ENCODE results near the gene VAV2.
"Not testable (repeated sequence)": the region's sequence is repeated elsewhere in the genome, so short reads cannot be mapped to it uniquely, and the experiment has no call there.

VAV2 gene

GRCh38 chr9:133768859-133769510, 223.1 kb downstream of the VAV2 start:
- in situ Hi-C loops (cut with MboI; ENCODE audit: low sequenced_read_pairs, unreplicated experiment): no loop called here
- no peak for DNase-seq (ENCODE audit: low spot score)
- TF ChIP-seq, protein P1, sequence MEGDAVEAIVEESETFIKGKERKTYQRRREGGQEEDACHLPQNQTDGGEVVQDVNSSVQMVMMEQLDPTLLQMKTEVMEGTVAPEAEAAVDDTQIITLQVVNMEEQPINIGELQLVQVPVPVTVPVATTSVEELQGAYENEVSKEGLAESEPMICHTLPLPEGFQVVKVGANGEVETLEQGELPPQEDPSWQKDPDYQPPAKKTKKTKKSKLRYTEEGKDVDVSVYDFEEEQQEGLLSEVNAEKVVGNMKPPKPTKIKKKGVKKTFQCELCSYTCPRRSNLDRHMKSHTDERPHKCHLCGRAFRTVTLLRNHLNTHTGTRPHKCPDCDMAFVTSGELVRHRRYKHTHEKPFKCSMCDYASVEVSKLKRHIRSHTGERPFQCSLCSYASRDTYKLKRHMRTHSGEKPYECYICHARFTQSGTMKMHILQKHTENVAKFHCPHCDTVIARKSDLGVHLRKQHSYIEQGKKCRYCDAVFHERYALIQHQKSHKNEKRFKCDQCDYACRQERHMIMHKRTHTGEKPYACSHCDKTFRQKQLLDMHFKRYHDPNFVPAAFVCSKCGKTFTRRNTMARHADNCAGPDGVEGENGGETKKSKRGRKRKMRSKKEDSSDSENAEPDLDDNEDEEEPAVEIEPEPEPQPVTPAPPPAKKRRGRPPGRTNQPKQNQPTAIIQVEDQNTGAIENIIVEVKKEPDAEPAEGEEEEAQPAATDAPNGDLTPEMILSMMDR (IDR thresholded peaks at IDR 0.05; ENCODE audit: borderline replicate concordance, control extremely low read depth, extremely low read depth, insufficient read depth, missing control alignments): no peak

GRCh38 chr9:133768371-133768858, 223.7 kb downstream of the VAV2 start:
- in situ Hi-C loops (cut with MboI; ENCODE audit: low sequenced_read_pairs, unreplicated experiment): no loop called here
- DNase-seq (ENCODE audit: low spot score): no peak
- TF ChIP-seq, protein P1 (IDR thresholded peaks at IDR 0.05; ENCODE audit: borderline replicate concordance, control extremely low read depth, extremely low read depth, insufficient read depth, missing control alignments): no peak

DNA sequence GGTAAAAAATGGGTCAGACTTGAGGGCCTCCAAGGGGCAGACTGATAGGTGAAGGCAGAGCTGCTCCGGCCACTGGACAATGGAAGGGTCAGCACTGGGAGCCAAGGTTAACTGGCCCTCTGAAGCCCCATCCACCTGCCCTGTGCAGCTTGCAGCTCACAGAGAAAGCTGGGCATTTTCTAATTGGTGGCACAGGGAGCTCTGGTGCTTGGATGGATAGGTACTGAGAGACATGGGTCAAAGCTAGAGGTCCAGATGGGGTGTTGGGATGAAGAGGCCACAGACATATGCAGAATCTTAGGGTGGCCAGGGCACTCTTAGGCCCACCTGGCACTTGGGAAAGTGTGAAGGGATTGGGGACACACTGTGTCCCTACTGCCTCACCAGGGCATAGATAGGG, 224.5 kb downstream of the VAV2 start:
- in situ Hi-C loops (cut with MboI; ENCODE audit: low sequenced_read_pairs, unreplicated experiment): no loop called here
- TF ChIP-seq, protein P1 (IDR thresholded peaks at IDR 0.05; ENCODE audit: borderline replicate concordance, control extremely low read depth, extremely low read depth, insufficient read depth, missing control alignments): no peak
- no peak for DNase-seq (ENCODE audit: low spot score)

GRCh38 chr9:133767008-133767407, 225.1 kb downstream of the VAV2 start:
- TF ChIP-seq, protein P1 (IDR thresholded peaks at IDR 0.05; ENCODE audit: borderline replicate concordance, control extremely low read depth, extremely low read depth, insufficient read depth, missing control alignments): no peak
- DNase-seq (ENCODE audit: low spot score): no peak
- in situ Hi-C loops (cut with MboI; ENCODE audit: low sequenced_read_pairs, unreplicated experiment): no loop called here

GRCh38 chr9:133766234-133766633, 225.9 kb downstream of the VAV2 start:
- in situ Hi-C loops (cut with MboI; ENCODE audit: low sequenced_read_pairs, unreplicated experiment); DNase-seq (ENCODE audit: low spot score): not testable (repeated sequence)

DNA sequence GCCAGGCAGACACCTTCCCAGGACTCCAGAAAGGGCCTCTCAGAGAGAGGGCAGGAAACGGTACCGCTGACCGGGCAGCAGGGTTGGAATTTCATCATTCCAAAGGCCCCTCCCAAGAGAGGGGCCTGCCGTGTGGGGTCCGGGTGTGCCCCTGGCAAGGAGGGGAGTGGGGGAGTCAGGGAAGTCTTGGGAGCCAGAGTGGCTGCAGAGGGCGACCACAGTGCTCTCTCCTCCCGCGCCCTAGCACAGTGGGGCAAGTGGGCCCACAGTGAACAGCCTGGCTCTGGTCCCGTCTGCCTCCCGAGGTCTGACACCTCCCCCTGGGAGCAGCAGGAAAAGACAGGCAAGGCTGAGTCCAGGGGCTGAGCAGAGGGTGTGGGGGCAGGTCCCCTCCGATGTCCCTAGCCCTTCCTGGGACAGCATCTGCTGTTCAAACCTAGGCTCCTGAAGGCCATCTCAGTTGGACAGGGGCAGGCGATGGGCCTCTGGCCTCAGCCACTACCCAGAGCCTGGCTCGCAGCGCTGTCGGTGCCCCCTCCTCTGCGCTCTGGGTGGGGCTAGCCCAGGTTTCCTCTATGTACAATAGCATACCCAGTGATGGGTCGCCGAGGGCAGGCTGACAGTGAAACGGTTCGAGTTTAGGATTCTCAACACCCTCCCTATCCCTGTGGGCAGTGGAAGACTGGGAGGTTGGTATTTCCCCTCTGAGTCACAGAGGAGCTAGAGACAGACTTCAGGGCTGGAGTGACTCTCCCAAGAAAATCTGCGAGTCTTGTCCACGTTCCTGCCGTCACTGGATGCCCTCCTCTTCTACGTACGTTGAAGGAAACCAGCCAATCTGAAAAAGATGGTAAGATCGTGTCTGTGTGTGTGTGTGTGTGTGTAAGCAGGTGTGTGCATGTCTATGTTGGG, 228.6 kb downstream of the VAV2 start:
- DNase-seq (ENCODE audit: low spot score): no peak
- in situ Hi-C loops (cut with MboI; ENCODE audit: low sequenced_read_pairs, unreplicated experiment): no loop called here
- TF ChIP-seq, protein P1 (IDR thresholded peaks at IDR 0.05; ENCODE audit: borderline replicate concordance, control extremely low read depth, extremely low read depth, insufficient read depth, missing control alignments): no peak

Measured in GM13976 (cell line).